ENCODE measurements around the gene GAD2. TPM values are rescaled to one million over a fixed set of nuclear protein-coding genes. Genes with fewer than 3 reads are reported as not detected.

Gene GAD2
- total RNA-seq, 1 donor, result not detected

DNA sequence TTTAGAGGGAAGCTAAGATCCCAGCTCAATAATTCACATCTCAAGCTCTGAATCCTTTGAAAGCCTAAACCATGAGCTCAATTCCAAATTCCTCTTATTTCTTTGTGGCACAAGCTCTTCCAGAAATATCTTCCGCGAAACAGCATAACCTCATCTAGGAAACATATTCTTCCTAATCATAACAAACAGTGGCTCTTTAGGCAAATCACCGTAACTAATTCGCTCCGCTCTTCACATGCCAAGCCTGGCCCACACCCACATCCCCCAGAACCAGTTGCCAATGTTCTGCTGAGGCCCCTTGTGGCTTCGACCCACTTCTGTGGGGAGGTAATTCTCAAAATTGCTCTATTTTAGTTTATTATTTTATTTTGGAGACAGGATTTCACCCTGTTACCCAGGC, 19.2 kb downstream of the GAD2 start:
- TF ChIP-seq, protein P1, sequence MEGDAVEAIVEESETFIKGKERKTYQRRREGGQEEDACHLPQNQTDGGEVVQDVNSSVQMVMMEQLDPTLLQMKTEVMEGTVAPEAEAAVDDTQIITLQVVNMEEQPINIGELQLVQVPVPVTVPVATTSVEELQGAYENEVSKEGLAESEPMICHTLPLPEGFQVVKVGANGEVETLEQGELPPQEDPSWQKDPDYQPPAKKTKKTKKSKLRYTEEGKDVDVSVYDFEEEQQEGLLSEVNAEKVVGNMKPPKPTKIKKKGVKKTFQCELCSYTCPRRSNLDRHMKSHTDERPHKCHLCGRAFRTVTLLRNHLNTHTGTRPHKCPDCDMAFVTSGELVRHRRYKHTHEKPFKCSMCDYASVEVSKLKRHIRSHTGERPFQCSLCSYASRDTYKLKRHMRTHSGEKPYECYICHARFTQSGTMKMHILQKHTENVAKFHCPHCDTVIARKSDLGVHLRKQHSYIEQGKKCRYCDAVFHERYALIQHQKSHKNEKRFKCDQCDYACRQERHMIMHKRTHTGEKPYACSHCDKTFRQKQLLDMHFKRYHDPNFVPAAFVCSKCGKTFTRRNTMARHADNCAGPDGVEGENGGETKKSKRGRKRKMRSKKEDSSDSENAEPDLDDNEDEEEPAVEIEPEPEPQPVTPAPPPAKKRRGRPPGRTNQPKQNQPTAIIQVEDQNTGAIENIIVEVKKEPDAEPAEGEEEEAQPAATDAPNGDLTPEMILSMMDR (IDR thresholded peaks at IDR 0.05; ENCODE audit: insufficient read depth, low read depth, low read length), result no peak
- H3K4me3 ChIP-seq (ENCODE audit: low read depth, low read length), result no peak overlapping the region
- no peak for DNase-seq (ENCODE audit: low read depth)

DNA sequence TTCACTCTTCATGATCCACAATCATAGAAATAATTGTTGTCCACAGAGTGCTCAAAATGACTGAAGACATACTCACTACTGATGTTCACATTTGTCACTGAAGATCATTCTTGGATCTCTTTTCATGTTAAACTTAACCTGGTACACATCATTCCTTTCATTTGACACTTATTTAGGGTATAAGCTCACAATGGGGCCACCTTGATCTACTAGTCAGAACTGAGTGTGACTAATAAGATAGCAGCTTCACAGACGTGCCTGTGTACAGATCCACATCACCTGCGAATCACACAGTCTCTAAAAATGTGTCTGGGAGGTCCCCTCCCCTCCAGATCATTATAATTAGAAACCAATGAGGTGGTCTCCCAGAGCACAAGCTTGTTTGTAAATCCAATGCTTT, 21.8 kb downstream of the GAD2 start:
- DNase-seq (ENCODE audit: low read depth), result no peak
- TF ChIP-seq, protein P1 (IDR thresholded peaks at IDR 0.05; ENCODE audit: insufficient read depth, low read depth, low read length), result no peak

DNA sequence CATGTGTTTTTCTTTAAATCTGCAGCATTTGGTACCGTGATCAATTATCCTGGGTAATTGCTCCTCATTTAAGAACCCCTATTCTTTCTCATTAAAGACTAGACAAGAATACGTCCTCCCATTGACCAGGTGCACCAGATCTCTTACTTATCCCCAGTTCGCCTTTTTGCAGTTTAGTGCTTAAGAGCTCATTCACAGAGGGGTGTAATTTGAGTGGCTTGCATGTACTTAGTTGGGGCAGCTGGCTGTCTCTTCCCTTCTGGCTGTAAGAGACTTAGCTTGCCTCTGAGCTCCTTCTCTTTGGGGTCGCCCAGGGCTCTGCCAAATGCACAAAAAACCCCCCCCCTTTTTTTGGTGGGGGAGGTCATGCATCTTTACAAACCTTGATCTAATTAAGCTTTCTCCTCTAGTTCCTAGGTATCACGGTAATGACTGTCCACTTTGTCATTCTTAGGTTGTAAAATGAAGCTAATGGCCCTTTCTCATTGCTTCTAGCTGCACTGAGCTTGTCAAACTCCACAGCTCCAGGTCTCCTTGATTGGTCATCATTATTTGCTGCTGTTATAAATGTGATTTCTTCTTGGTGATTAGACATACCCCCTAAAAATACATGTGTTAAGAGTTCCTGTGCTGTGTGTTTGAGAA, 26.3 kb downstream of the GAD2 start:
- TF ChIP-seq, protein P1 (IDR thresholded peaks at IDR 0.05; ENCODE audit: insufficient read depth, low read depth, low read length), result no peak
- no peak for DNase-seq (ENCODE audit: low read depth)
- no peak overlapping the region for H3K4me3 ChIP-seq (ENCODE audit: low read depth, low read length)

More for the DNA sequence above, 21.8 kb downstream of the GAD2 start:
- H3K4me3 ChIP-seq (ENCODE audit: low read depth, low read length), result no peak overlapping the region

DNA sequence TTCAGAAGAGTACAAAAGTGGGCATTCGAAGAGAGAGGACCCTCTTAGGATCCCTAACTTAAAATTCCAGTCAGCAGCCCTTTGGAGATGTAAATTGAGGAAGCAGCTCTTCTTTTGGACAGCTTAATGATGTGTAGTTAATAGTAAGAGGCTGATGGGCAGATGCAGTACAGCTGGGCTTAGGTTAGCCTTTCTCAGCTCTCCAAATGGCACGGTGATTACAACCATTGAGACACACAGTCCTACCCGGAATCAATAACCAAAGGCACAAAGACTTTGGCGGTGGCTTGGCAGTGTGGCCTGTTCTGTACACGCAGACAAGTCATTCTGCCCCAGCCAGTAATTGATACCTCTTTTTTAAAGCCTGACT, 26.8 kb downstream of the GAD2 start:
- H3K4me3 ChIP-seq (ENCODE audit: low read depth, low read length), result no peak overlapping the region
- TF ChIP-seq, protein P1 (IDR thresholded peaks at IDR 0.05; ENCODE audit: insufficient read depth, low read depth, low read length), result no peak
- DNase-seq (ENCODE audit: low read depth), result no peak

DNA sequence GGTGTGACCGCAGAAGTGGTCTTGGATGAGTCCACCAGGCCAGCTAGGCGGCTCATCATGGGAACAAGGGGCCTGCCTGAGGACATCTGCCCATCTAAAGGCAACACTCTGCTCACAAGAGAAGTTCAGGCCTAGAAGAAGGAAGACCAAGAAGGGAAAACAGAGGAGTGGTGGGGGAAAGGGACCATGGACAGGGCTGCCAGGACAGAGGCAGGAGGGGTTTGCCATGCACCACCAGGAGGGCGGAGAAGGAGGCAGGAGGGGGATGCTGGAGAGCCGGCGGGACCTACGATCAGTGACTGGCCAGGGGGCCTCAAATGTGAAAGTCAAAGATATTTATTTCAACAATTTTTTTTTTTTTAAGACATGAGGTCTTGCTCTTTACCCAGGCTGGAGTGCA, 33.1 kb downstream of the GAD2 start:
- no peak overlapping the region for H3K4me3 ChIP-seq (ENCODE audit: low read depth, low read length)
- TF ChIP-seq, protein P1 (IDR thresholded peaks at IDR 0.05; ENCODE audit: insufficient read depth, low read depth, low read length), result no peak
- no peak for DNase-seq (ENCODE audit: low read depth)

DNA sequence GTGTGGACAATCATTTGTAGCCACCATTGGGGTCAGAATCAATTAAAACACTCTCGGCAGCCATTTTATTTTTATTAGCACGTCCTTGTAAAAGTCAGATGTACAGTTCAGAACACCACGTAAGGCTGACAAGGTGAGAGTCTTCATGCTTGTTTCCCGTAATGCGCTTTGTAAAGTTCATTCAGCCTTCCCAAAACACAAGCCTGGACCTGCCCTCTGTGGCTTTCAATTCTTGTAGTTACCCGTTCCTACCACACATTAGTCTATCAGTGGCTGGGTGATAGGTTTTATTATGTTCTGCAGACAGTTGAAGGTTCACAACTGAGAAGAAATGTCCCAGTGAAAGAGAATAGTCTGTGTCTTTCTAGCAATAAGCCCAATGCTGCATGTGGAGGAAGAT, 35.4 kb downstream of the GAD2 start:
- TF ChIP-seq, protein P1 (IDR thresholded peaks at IDR 0.05; ENCODE audit: insufficient read depth, low read depth, low read length), result no peak
- no peak for DNase-seq (ENCODE audit: low read depth)
- no peak overlapping the region for H3K4me3 ChIP-seq (ENCODE audit: low read depth, low read length)

DNA sequence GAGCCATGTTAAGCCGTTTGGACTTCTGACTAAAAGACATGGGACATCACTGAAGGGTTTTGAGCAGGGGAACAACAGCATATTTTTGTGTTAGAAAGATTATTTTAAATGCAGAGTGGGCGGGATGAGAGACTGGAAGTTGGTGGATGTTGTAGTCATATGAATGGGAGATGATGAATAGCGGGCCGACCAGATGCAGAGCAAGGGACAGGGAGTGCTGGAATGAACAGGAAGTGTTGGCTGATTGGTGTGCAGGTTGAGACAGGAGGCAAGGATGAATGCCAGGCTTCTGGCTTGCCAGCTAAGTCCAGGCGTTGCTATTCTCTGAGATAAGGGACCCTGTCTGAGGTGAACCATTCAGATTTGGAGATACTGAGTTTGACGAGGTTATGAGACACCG, 38.0 kb downstream of the GAD2 start:
- H3K4me3 ChIP-seq (ENCODE audit: low read depth, low read length), result no peak overlapping the region
- TF ChIP-seq, protein P1 (IDR thresholded peaks at IDR 0.05; ENCODE audit: insufficient read depth, low read depth, low read length), result no peak
- DNase-seq (ENCODE audit: low read depth), result no peak
